Stimulated activated CD4-positive, alpha-beta T cell treated with anti-CD3 and anti-CD28 coated beads, TNF-alpha, amount 100 ng/mL, for 48 hours (primary cell): ENCODE results near the gene SUSD6.

Source experiments
- DNase-seq, 3 donors: peaks; one replicate each; pipeline ENCODE4 v3.0.0-alpha.2; 2020; ENCODE audit warnings: low read depth in 3 of 3

Gene SUSD6

DNA sequence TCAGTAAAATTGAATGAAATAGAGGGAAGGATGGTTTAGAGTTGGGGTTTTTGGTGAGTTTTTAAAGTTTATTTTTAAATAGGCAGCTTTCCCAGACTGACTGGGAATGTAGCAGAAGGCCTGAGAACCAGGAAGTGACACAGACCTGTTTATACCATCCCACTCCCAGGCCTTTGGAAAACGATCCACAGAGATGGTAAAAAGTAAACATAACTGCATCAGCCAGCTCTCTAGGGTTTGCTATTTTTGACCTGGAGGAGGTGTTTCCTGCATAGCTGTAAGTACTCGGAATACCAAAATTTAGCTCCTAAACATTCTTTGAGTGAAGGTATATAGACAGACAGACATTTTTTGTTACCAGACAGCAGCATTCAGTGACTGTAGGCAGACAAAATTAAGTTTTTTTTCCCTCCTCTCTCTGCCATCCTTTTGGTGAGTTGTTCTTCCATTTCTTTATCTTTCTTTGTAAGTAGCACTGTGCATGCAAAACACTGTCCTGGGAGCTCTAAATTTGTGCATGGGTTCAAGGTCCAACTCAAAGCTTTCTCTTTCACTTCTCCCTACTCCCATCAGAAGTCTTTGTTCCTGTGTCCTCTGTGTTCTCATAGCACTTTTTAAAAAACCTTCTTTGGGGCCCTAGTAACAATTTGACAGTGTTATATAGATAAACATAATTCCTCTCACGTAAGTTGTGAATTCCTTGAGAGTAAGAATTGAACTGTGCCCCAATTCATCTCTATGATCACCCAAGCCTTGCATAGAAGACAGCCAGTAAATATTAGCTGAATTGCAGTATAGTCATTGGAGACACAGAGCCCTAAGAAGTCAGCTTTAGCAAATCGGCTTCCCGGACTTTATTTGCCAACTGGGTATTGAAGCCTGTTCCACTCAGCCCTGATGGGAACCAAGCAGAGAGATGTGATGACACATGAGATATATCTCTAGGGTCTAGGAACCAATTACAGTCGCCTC lies 37.4 kb downstream of the SUSD6 start:
- DNase-seq, result no peak

DNA sequence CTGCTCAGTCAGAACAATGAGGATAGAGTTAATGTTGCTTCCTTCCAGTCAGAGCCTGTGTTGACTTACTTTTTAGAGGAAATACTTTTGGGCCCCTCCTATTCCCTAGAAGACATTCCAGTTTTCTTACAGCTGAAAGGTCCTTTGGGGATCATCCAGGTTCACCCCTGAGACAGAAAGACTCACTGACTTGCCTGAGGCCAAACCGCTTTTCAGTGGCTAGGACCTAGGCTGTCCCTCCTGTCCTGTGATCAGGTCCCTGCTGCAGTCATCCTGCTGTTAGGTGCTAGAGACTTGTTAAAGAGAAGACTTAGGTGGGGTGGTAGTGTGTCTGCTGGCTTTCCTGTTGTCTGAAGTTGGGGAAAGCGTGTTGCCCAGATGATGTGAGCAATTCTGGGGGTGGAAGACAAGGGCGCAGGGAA lies 39.6 kb downstream of the SUSD6 start:
- DNase-seq, result no peak

- no peak for DNase-seq
Observed at GRCh38 chr14:69651664-69652063, 40.3 kb downstream of the SUSD6 start.

DNA sequence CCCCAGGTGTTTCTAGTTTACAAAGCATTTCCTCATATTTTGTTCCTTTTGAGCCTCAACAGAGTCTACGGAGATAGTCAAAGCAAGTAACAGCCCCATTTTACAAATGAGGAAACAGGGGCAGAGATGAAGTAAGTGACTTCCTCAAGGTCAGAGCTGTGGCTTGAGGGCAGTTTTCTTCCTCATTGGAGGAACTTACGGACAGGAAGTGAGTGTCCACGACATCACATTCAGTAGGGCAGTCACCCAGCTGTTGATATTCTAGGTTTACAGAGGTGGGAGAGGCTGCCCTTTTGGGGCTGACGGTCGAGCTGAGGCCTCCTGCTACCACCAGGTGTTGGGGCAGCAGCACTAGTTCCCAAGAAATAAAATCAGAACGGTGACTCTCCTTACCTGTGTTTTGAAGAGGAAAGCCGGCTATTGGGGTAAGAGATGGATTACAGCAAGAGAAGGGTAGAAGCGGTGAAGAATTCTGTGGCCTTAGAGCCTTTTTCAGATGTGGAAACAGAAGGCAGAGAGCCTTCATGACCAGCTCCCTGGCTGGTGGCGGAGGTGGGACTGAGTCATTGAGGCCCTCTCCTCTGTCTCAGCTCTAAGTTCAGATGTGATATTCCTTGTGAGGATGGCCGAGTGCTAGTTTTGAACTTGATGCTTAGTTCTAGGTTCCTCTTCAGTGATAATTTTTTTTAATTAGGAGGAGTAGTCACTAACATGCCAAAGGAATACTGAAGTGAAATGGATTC lies 41.7 kb downstream of the SUSD6 start:
- no peak for DNase-seq

DNA sequence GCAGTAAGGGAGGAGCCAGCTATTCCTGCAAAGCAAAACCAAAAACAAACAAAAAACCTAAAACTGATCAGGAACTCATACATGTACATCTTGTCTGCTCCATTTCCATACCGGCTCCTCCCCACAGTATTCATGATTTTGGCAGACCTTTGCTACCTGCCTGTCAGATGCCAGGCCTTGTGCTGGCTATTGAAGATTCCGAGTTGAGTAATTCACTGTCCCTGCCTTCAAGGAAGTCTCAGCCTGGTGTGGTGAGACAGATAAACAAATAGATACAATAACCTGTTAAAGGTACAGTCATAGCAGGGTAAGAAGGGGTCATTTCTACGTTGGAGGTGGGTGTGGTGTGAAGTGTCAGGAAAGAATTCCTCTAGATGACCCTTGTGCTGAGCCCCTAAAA lies 42.7 kb downstream of the SUSD6 start:
- DNase-seq, result no peak

GRCh38 chr14:69657950-69658355 lies 46.6 kb downstream of the SUSD6 start:
- no peak for DNase-seq

DNA sequence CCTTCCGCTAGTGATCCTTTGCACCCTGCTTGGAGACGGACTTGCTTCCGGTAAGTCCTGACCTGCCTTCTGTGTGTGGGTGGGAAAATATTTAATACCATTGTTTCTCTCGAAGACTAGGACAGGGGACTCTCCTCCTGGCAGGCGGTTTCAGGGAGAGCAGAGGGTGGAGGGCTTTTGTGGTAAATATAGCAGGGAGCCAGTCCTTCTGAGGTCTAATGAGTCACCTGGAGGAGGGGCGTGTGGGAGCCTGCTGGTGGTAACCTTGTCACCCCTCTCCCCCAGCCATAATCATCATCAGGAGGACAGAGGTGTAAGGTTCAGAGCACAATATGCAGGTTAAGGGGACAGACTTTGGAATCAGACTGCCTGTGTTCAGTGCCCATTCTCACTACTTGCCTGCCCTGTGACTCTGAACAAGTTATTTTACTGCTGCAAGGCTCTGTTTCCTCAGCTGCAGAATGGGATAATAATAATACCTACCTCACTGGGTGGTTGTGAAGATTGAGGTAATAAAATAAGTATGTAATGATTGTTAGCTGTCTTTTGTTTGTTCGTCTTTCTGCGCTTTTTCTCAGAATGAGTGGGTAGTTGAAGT lies 47.4 kb downstream of the SUSD6 start:
- DNase-seq, result no peak

DNA sequence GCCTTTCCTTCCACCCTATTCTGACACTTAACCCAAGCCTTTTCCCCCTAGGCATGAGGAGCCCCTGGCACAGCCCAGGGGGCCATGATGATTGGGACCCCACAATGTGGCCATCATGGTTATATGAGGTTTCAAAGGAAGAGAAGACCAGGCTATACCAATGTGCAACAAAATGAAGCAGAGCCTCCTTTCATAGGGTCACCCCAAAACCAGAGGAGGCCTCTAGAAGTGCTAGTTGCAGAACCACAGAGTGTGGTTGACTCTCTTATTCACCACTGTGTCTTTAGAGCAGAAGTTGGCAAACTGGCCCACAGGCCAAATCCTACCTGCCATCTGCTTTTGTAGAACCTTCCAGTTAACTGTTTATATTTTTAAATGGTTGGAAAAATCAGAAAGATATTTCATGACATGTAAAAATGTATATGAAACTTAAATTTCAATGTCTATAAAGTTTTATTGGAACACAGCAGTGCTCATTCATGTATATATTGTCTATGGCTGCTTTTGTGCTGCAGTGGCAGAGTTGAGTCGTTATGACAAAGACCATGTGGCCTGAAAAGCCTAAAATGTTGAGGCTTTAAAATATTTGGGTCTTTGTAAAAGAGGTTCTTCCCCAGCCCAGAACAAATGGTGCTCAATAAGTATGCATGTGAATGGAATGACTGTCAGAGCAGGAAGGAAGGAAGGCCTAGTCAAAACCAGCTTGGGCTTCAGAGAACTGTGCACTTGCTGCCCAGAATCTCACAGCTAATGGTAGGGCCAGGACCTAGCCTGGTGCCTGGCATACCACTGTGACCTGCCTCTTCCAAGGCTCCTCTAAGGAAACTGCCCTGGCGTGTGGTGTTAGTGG lies 49.2 kb downstream of the SUSD6 start:
- no peak for DNase-seq

GRCh38 chr14:69661194-69661537 lies 49.8 kb downstream of the SUSD6 start:
- no peak for DNase-seq

DNA sequence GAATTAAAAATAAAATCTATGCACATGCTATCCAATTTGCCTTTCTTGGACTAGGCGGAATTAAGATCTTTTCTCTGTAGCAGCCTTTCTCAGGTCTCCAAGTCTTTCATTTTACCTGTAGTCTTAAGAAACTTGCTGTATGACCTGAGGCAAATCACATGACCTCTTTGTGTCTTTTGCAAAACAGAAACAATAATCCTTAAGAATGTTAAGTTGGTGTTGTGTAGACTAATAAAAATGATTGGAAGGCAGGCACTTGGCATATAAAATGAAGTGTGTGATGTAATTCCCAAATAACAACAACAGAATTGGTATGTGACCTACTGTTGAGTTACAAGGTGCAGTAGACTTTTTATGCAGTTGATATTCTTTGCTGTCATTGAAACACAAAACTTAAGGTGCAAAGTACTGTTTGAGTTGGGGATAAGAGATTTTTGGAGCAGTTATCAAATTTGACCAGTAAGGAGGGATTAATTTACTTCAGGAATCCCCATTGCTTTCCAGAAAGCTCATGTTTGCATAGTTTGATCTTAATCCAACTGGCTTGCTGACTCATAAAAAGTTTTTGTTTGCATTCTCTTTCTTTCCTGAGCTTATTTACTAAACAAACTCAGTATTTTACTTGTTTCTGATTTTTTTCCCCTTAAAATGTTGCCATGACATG lies 51.4 kb downstream of the SUSD6 start:
- DNase-seq, result no peak

DNA sequence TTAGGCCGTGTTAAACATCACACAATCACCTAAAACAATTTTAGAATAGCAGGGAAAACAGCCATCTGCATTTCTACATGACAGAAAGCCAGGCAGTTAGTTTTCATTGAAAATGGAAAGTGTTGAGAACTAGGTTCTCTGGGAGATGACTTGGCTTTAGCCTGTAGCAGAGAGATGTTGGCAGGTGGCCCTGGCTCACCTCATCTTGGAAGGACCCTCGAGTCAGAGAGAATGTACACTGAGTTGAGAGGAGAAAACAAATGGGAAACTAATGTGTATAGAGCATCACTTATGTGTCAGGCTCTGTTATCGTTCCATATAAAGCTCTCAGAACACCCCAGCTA lies 51.9 kb downstream of the SUSD6 start:
- no peak for DNase-seq

DNA sequence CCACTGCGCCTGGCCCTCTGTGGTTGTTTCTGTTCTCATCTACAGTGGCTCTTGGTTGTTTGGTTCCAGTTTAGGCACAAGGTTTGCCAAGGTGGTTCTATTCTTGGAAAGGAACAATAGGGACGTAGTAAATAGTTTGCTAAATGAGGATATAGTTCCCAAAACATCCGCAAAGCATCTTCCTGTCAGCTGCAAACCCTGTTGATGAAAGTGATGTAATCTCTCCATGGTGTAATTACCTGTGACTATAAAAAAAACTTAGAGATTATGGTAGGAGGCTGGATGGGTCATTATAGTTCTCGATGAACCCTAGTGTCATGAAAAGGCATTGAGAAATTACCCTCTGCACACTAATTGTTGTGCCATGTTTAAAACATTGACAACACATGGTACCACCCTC lies 52.9 kb downstream of the SUSD6 start:
- no peak for DNase-seq

- DNase-seq, result no peak
Observed at GRCh38 chr14:69664865-69665526, 53.6 kb downstream of the SUSD6 start.

DNA sequence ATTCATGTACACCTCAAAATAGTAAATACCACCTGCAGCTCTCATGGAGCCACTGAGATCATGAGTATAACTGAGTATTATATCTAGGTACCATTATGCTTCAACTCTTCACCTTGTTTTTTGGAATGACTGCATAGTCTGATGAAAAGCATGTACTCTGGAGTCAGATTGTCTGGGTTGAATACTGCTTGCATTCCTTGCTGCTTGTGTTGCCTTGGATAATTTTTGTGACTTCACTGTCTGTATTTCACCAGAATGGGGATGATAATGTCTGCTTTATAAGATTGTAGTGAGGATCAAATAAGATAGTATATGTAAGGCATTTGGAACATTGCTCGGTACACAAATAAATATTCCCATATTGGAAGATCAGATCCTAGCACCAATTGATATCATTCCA lies 54.2 kb downstream of the SUSD6 start:
- DNase-seq, result no peak

- DNase-seq, result no peak
Observed at GRCh38 chr14:69666112-69666511, 54.7 kb downstream of the SUSD6 start.

DNA sequence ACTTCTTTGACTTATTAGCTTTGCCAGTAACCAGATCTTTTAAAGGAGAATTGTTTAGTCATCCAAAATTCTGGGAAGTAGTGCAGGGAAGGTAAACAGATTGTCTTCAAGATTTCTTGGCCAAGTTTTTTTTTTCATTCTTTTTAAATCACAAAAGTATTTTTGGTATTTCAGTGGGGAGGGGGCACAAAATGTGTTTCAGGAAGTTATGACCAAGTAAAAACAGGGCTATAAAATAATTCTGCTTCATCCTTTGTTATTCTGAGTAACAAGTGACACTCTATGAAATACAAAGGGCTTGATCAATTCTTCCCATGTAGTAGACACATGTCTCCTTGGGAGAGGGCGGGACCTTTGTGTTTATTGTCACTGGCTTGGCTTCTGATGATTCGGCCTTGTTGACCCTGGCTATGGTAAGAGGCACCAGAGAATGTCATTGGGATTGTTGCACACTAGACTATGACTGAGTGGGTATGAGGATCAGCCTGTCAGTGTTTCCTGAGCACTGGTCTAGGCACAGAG lies 55.4 kb downstream of the SUSD6 start:
- DNase-seq, result no peak

DNA sequence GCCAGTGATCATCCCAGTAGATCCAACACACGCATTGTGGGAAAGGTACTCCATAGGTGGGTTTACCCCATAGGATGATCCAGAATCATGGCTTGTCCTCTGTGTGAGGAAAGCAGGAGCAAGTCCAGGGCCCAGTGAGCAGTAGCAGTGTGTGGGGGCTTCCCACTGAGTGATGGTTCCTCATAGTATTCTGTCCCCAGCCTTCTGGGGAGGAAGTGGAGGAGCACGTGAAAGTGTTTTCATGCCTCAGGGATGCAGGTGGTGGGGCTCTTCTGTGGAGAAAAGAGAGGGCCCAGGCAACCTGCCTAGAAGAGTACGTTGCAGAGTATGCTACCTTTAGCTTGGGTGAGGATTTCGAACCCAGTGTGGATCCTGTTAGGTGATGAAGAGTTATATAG lies 56.5 kb downstream of the SUSD6 start:
- no peak for DNase-seq

GRCh38 chr14:69669375-69669774 lies 58.0 kb downstream of the SUSD6 start:
- no peak for DNase-seq

- DNase-seq, result no peak
Observed at GRCh38 chr14:69670093-69670492, 58.7 kb downstream of the SUSD6 start.

- no peak for DNase-seq
Observed at GRCh38 chr14:69671365-69672030, 60.1 kb downstream of the SUSD6 start.
